ENCODE results near the gene CTNNA3.

The CTNNA3 gene

DNA sequence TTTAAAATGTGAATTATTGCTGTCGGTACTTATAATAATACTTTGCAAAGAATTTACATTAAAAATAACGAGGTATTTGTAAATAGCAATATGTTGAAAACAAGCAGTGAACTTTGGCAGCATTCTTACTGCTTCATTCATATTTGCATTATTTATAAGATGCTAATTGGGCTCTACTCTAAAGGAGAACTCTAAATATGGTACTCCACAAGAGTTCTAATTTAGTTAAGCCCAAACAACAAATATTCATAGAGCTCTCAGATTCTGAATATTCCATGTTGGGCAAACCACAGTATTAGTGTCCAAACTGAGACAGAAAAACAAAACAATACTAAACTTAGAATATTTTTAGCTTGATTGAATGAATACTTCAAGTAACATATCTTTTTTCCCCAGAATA is 1674.6 kb downstream of the CTNNA3 start:
- no peak for DNase-seq

GRCh38 chr10:66008221-66008620 is 1687.8 kb downstream of the CTNNA3 start:
- DNase-seq: no peak

DNA sequence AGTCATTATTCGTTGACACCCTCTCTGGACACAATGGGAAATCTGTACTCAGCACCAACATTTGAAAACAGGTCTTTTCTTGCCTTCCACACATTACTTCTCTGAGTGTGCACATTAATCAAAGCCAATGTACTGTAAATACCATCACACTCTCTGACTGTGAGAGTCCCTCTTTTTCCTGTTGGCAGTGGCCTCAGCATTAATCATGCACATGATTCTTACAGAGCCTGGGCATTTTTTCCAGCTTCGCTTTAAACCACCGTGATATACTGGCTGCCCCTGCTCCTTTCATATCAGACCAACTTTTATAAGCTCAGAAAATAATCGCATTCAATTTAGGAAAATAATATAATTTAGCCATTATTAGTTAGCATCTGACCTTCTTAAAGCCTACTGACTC is 1689.6 kb downstream of the CTNNA3 start:
- DNase-seq: no peak

DNA sequence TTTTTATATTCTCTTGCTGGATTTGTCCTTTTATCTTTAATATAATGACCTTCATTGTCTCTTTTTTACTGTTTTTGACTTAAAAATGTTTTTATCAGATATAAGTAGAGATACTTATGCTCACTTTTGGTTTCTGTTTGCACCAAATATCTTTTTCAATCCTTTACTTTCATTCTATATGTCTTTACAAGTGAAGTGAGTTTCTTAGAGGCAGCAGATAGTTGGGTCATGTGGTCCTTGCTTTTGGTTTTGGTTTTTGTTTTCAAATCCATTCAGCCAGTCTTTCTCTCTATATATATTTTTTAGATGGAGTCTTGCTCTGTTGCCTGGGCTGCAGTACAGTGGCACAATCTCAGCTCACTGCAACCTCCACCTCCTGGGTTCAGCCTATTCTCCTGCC is 1702.5 kb downstream of the CTNNA3 start:
- DNase-seq: no peak

GRCh38 chr10:65968871-65969270 is 1727.1 kb downstream of the CTNNA3 start:
- no peak for DNase-seq

DNA sequence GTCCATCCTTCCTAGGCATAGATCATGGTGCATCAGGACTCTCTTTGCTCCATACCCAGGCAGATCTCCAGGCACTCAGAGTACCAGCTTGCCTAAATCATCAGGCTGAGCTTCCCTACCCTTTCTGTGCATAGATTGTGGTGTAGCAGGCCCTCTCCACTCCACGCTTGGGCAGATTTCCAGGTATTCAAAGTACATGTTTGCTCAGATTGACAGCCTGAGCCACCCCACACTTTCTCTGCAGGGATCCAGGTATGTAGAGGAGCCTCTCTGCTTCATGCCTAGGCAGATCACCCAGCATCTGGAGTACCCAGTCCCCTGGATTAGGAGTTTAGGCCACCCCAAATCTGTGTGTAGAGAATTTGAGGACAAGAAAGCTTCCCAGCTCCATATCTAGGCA is 1727.6 kb downstream of the CTNNA3 start:
- DNase-seq: no peak

GRCh38 chr10:65964205-65964604 is 1731.8 kb downstream of the CTNNA3 start:
- DNase-seq: no peak

GRCh38 chr10:65952086-65952485 is 1743.9 kb downstream of the CTNNA3 start:
- no peak for DNase-seq

DNA sequence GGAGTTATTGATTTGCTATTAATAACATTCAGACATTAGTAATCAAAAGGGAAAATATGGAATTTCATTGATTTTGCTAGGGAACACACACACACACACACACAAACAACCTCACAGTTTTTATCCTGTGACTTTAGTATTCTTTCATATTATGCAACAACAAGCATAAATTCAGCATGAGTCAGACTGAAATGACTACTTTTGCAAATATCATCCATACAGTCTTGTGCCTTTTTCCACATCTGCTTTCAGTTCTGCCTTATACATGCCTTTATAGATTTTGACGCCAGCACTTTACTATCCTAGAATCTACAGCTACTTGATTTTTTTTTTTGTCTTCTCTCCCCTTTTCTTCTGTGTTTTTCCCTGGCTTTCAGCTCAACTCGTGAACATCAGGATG is 1745.9 kb downstream of the CTNNA3 start:
- no peak for DNase-seq

- no peak for DNase-seq
Measured at GRCh38 chr10:65949526-65949925, 1746.5 kb downstream of the CTNNA3 start.

DNA sequence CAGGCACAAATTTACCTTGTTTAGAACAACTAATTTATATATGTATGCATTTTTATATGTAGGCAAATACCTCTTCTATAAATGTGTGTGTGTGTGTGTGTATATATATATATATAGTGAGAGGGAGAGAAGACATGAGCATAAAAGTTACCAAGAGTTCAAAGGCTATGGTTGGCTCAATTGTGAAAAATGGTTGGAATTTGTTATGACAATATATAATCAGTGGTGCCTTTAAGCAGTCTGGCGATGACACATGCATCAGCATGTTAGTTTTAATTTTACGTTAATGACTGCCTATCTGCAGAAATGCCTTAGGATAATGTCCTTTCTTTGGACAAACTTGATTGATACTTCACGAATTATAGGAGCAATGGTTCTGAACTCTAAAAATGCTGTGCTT is 1750.9 kb downstream of the CTNNA3 start:
- DNase-seq: no peak

- DNase-seq: no peak
Measured at GRCh38 chr10:65943451-65943850, 1752.5 kb downstream of the CTNNA3 start.

- no peak for DNase-seq
Measured at GRCh38 chr10:65940816-65941662, 1755.0 kb downstream of the CTNNA3 start.

DNA sequence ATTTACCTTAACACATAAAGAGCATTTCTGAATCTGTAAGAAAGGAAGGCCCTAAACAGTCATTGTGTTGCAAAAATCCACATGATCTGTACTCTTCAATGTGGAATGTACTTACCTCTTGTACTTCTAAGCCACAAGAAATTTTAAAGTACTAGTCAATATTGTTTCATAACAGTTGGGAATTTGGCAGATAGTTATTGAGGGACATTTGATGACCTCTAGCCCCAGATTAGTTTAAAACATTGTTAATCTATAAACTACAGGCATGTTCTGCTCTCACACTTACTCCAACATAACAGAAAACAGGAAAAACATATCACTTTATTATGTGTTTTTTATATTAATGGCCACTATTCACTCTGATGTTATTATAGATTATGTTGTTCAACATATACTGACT is 1755.9 kb downstream of the CTNNA3 start:
- no peak for DNase-seq

GRCh38 chr10:65931291-65932070 is 1764.5 kb downstream of the CTNNA3 start:
- no peak for DNase-seq

DNA sequence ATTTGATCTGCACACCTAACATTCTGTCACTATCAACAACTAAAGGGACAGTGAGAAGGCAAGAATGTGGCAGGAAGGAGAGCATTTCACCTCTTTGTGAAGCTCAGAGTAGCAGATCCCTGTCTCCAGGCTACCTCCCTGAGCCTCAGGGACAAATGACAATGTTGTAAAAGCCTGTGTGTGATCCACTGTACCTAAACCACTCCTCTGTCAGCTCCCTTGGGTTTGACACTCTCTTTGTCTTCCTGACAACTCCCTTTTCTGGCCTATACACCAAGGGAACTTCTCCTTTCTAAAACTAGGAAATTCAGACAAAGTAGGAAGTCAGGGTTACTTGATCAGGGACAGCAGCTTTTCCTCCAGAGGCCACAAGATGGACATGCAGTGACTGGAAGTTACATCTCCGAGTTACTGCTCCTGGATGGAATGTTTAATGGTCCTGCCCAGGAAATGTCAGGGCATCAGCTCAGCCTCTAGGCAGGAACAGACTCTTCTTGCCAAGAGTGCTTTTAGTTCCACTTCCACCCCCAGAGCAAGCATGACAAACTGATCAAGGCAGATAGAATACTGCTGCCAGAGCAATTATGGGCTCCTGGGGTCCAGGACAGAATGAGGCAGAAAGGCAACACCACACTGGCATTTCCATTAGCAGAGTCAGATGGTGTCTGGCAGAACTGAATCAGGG is 1784.7 kb downstream of the CTNNA3 start:
- DNase-seq: no peak

- DNase-seq: no peak
Measured at GRCh38 chr10:65910209-65910608, 1785.8 kb downstream of the CTNNA3 start.

DNA sequence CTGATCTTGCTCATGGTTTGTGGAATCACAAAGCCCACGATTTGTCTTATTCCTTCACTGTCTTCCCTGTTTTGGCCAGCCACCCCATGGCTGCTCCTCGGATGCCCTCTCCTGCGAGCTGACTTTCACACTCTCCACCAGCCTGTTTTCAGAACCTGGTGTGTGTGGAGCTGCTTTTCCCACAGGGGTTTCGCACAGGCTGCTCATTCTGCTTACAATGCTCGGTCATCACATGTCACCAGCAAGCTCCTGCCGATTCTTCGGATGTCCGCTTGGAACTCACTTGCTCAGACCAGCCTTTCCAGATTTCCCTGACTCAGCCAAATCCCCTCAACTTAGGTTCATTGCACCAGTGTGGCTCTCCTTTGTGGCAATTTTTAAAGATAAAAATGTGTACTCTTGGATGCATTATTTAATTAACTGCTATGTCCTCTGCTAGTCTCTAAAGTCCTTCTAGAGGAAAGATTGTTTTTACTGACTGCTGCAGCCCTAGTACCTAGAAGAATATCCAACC is 1788.7 kb downstream of the CTNNA3 start:
- DNase-seq: no peak

- DNase-seq: no peak
Measured at GRCh38 chr10:65903620-65904019, 1792.4 kb downstream of the CTNNA3 start.

GRCh38 chr10:65900271-65900670 is 1795.7 kb downstream of the CTNNA3 start:
- no peak for DNase-seq

DNA sequence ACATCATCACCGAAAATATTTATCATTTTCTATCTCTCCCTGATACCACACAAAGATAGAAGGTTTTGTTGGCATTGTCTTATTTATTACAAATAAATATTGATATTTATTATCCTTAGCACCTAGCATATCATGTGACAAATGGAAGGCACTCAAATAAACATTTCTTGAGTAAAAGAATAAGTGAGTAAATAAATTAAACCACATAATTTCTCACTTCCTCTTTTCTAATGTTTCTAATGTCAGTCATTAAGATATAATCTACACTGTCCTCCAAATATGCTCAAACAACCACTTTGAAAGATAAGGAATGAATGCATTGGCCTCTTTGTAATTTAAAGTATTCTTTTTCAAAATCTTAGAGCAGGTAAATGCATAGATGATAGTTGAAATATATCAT is 1797.9 kb downstream of the CTNNA3 start:
- DNase-seq: no peak

GRCh38 chr10:65894961-65895360 is 1801.0 kb downstream of the CTNNA3 start:
- no peak for DNase-seq

DNA sequence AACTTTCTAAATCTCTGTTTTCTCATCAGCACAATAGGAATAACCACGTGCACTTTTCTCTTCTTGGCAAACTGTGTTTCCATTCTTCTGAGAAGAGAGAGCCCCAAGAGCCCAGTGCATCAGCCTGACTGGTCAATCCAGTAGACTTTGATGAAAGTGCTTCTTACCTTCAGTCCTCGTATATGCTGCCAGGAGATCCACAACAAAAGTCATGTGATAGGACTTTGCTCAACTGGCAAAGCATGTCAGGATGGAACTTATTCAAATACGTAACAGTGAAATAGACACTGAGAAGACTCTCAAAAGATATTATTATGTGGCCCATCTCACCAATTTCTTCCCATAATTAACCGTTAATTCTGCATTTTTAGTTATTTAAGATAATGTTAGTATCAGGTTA is 1801.6 kb downstream of the CTNNA3 start:
- DNase-seq: no peak

Data from T-helper 2 cell (primary cell).